Femur (tissue), 1 donor: Measurements from ENCODE around the gene TAS2R16.
"Not testable (repeated sequence)": the region's sequence is repeated elsewhere in the genome, so short reads cannot be mapped to it uniquely, and the experiment has no call there.

Experiments used
- DNase-seq: peaks from one replicate; pipeline ENCODE4 v3.0.0-alpha.2; 2017

Gene TAS2R16

GRCh38 chr7:122970740-122971725 lies 24.5 kb downstream of the TAS2R16 start:
- DNase-seq: no peak

GRCh38 chr7:122968389-122968788 lies 27.1 kb downstream of the TAS2R16 start:
- DNase-seq: no peak

GRCh38 chr7:122965306-122965705 lies 30.2 kb downstream of the TAS2R16 start:
- no peak for DNase-seq

- not testable (repeated sequence) for DNase-seq
These were observed 41.8 kb downstream of the TAS2R16 start for GRCh38 chr7:122953678-122954077.

- no peak for DNase-seq
These were observed 44.5 kb downstream of the TAS2R16 start for GRCh38 chr7:122951006-122951405.

GRCh38 chr7:122949186-122949585 lies 46.3 kb downstream of the TAS2R16 start:
- DNase-seq: no peak
